Stimulated activated CD4-positive, alpha-beta T cell treated with anti-CD3 and anti-CD28 coated beads, Interleukin-4, amount 100 ng/mL, for 1 hour (primary cell): ENCODE results near the gene IGSF3.
"Not testable (repeated sequence)": the region's sequence is repeated elsewhere in the genome, so short reads cannot be mapped to it uniquely, and the experiment has no call there.

Source experiments
- DNase-seq: peaks from one replicate; pipeline ENCODE4 v3.0.0-alpha.2; 2020

Gene IGSF3

GRCh38 chr1:116572771-116573430 lies 94.6 kb downstream of the IGSF3 start:
- no peak for DNase-seq

DNA sequence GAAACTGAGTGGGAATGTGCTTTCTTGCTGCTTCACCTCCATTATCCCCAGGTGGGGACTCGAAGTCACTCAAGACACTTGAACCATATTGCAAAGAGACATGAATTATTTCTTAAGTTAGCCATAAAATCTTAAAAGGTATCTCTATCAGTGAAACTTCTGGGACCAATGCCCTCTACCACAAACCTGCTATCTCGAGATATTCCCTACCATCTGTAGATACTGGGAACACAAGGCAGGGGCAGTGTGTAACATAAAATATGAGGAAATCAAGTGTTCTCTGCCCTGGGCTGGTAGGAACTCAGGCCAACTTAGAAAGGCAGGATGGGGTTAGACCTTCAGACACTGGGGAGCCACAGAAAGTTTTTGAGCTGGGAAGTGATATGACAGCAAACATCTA lies 95.4 kb downstream of the IGSF3 start:
- DNase-seq, result no peak

GRCh38 chr1:116571215-116571919 lies 96.2 kb downstream of the IGSF3 start:
- DNase-seq, result no peak

- DNase-seq, result peak; percentile 84
Observed at GRCh38 chr1:116570358-116571214, 96.9 kb downstream of the IGSF3 start, which contains the start of gene CD58. CD58 (minus strand) TSS chr1:116571026; CDS start chr1:116570972, 54 bp downstream.

- DNase-seq, result peak; percentile 33
Observed at GRCh38 chr1:116569776-116570357, 97.7 kb downstream of the IGSF3 start.

DNA sequence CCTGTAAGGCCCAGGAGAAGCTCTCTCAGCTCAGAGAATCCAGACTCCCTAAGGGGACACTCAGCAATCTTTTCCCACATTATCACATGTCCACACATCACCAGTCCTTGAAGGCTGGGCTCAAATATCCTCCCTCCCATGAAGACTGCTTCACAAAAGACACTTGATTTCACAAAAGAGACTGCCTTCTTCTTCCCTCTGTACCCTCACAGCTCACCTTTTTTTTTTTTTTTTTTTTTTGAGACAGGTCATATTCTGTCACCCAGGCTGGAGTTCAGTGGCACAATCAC lies 98.2 kb downstream of the IGSF3 start:
- DNase-seq, result no peak

GRCh38 chr1:116568662-116569380 lies 98.7 kb downstream of the IGSF3 start:
- DNase-seq, result no peak

DNA sequence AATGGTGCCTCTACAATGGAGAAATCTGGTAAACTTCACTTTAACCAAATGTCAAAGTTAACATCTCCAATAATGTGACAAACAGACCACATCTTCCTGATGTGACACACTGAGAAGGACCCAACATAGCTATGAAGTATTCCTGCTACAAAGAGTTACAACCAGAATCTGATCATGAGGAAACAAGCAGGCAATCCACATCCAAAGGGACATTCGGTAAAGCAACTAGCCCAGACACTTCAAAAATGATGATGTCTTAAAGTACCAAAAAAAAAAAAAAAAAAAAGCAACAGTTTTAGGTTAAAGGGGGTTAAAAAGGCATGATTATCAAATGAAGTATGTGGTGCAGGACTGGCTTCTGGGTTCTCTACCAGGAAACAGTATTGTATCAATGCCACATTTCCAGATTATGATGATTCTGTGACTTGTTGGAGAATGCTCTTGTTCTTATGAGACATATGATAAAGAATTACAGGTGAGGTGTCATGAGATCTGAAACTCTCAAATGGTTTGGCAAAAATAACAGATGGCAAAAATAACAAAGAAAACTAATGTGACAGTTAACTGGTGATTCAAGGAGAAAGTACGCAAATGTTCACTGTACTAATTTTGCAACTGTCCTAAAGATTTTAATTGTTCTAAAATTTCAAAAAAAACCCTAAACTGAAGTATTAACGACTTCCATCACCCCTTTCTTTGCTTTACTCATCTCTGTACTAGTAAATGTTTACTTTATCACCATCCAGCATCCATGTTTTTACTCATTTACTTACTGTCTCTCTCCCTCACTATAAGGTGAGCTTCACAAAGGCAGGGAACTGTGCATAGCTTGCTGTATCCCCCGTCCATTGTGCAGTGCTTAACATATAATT lies 99.5 kb downstream of the IGSF3 start:
- no peak for DNase-seq

GRCh38 chr1:116565222-116565621 lies 102.3 kb downstream of the IGSF3 start:
- DNase-seq, result no peak

GRCh38 chr1:116564426-116564825 lies 103.1 kb downstream of the IGSF3 start:
- no peak for DNase-seq

GRCh38 chr1:116562465-116562864 lies 105.1 kb downstream of the IGSF3 start:
- DNase-seq, result not testable (repeated sequence)

DNA sequence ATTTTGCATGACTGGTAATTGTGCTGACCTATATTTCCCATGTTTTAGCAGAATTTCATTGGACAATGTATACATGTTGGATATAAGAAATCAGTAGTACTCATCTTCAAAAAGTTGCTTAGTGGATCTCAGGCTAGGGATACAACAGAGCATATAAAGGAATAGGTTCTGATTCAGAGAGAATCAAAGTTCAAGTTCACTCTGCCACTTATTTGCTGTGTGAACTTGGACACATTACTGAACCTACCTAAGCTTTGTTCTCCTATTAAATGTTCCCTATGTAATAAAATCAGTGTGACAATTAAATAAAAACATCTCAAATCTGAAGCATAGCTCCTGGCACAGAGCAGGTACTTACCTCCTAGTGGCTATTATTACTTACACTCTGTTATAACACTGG lies 106.0 kb downstream of the IGSF3 start:
- DNase-seq, result no peak

DNA sequence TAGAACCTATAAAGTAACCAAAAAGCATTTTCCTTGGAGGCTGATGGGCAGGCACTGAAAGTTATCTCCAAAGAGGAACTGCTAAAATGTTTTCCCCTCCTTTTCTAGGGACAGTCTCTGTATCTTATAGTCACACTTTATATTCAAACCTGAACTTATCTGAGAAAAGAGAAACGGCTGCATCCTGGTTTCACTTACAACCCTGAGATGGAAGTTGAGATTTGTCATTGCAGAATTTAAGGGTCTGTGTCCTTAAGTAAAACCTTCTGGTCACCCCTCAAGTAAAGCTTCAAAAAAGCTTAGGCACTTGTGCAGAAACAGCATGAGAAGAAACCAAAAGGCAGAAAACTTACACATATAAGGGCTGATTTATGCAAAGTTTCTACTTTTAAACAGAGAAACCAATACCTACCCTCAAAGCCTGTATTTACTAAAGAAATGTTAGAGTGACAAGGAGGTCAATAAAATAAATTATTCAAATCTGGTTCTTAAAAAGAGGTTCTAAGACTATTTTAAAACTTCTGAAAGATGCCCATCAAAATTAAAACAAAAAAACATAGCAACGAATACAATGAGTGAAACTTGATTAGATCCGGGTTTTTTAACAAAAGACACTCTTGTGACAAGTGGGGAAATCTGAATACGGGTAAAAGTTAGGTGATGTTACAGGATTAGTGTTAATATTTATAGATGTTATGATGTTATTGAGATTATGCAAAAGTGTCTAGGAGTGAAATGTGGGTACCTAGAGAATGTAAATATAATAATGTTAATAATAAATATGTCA lies 106.6 kb downstream of the IGSF3 start:
- DNase-seq, result no peak

- no peak for DNase-seq
Observed at GRCh38 chr1:116559304-116559761, 108.2 kb downstream of the IGSF3 start.

DNA sequence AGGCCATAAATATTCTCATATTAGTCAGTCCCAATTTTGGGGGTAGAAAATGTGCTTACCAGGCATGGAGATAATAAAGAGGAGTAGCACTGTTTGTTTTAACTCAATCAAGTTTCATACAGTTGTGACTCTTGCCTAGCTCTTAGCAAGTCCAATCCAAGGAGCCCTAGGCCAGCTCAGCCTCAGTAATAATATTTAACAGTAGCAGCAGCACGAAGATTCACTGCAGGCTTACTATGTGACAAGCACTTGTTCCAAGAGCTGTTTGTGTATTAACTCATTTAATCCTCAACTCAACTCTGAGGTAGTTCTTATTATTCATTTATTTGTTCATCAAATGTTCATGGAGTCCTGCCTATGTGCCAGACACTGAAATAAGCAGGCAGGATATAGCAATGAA lies 109.0 kb downstream of the IGSF3 start:
- no peak for DNase-seq

DNA sequence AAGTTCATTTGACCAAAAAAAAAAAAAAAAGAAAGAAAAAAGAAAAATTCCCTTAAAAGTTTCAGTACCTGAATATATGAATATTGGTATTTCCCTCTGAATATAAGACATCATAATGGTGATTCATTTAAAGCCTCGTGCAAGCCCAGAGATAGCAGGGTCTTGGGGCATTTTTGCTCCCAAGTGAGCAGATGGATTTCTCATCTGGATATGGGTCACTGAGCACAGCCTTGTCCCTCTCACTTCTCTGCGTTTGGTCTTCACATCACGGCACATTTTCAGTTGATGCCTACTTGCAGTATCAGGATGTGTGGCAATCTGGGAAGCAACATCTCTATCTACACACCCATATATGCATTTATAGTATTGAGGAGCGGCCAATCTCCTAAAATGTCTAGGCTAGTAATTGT lies 109.4 kb downstream of the IGSF3 start:
- DNase-seq, result no peak

GRCh38 chr1:116557323-116557878 lies 110.1 kb downstream of the IGSF3 start:
- DNase-seq, result no peak

- DNase-seq, result peak; percentile 67
Observed at GRCh38 chr1:116556289-116557006, 111.1 kb downstream of the IGSF3 start.

GRCh38 chr1:116554924-116555323 lies 112.6 kb downstream of the IGSF3 start:
- no peak for DNase-seq
